ENCODE data around the gene CELF4.

GRCh38 chr18:37362158-37362890 is 203.3 kb downstream of the CELF4 start:
- TF ChIP-seq CTCF (conservative IDR thresholded peaks at IDR 0.05) (no peak), ZFX (IDR thresholded peaks at IDR 0.05) (no peak)

Data from C4-2B (cell line).